ENCODE data around the gene POLG2. TPM values are rescaled to one million over a fixed set of nuclear protein-coding genes. Genes with fewer than 3 reads are reported as not detected.

The POLG2 gene
- total and polyA plus RNA-seq, 10 of the 15 experiments (the other 5 are each of a cell fraction or from before 2014, with no cell fraction given): 10.2 to 27.7 (median 22.2) TPM

DNA sequence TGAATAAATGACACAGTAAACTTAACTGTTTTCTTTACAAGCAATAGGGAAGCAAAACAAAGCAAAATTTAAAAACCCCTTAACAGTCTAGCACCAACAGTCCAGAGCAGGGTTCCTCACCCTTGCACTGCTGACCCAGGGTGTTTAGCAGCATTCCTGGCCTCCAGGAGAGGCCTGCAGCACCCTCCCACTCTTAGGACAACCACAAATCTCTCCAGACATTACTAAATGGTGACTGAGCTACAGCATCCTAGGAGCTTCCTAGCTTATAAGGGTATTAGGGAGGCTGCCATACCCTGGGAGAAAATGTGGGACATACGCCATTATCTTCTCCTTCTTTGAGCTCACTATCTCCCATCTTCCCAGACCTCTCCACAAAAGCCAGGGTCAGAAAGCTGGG is 15.9 kb downstream of the POLG2 start:
- Histone ChIP-seq H3K4me2 (ENCODE audit: control insufficient read depth, insufficient read depth) (no peak overlapping the region), H4K20me1 (ENCODE audit: control insufficient read depth, insufficient read depth) (no peaks in the 10 kb centered on the region), H3K4me3 (no peak overlapping the region), H3K9me3 (replicated peaks; ENCODE audit: control insufficient read depth, insufficient read depth, low read length) (no peaks in the 10 kb centered on the region), H3K36me3 (ENCODE audit: control insufficient read depth in 2 of 2, insufficient read depth in 2 of 2, low read length in 1 of 2) (peaks cover 2 to 16% of the 10 kb centered on the region in 2 experiments; a peak in 3 of 4 replicates), H3K4me1 (ENCODE audit: control insufficient read depth, insufficient read depth, low read length) (no peaks in the 10 kb centered on the region), H3K27me3 (replicated peaks in 1 of 2; ENCODE audit: control insufficient read depth in 2 of 2, insufficient read depth in 2 of 2, low read length in 1 of 2) (no peaks in the 10 kb centered on the region), H2AFZ (ENCODE audit: control insufficient read depth, low read depth, low read length) (no peak overlapping the region), H3K9ac (ENCODE audit: control insufficient read depth, insufficient read depth, low read length) (no peak overlapping the region), H3K27ac (ENCODE audit: control insufficient read depth, insufficient read depth) (no peak overlapping the region), H3K79me2 (ENCODE audit: control insufficient read depth, insufficient read depth, low read length) (no peaks in the 10 kb centered on the region)
- in situ Hi-C loops (cut with MboI) (no loop called here), intact Hi-C loops (cut with micrococcal nuclease; ENCODE audit: unreplicated experiment) (no loop called here)
- POLR2A ChIA-PET: no interaction called here
- FAIRE-seq (no peak), ATAC-seq (no peak), DNase-seq (ENCODE audit: low read depth, low spot score) (no peak)
- RAD21 ChIA-PET (ENCODE audit: unreplicated experiment): interaction anchor here (1.0 kb wide), 1 partner anchor 61 kb away, joined by 7 read pairs; no protein-coding TSS in a partner anchor
- BruUV-seq (replicated peaks): no TSS peak
- CTCF ChIA-PET: interaction anchor here (0.6 to 1.9 kb wide), 5 partner anchors 10 to 125 kb away, joined by 3 to 9 read pairs (median 3); no protein-coding TSS in a partner anchor
- TF ChIP-seq STAT1 (conservative IDR thresholded peaks at IDR 0.05) (no peak), SRF (IDR thresholded peaks at IDR 0.05; ENCODE audit: low read depth in 2 of 2, low read length in 2 of 2) (no peak), SMAD5 (IDR thresholded peaks at IDR 0.05; ENCODE audit: low read depth) (no peak), ELK1 (IDR thresholded peaks at IDR 0.05; ENCODE audit: low read depth, low read length) (no peak), SUZ12 (IDR thresholded peaks at IDR 0.05; ENCODE audit: unreplicated experiment) (no peak), KAT2A (conservative IDR thresholded peaks at IDR 0.05; ENCODE audit: control insufficient read depth, low read depth, low read length) (no peak), FOXM1 (IDR thresholded peaks at IDR 0.05; ENCODE audit: low read depth, low read length) (no peak), ZNF207 (IDR thresholded peaks at IDR 0.05; ENCODE audit: borderline replicate concordance) (no peak), SUPT20H (IDR thresholded peaks at IDR 0.05; ENCODE audit: borderline replicate concordance, control insufficient read depth, low read depth, low read length) (no peak), NFYA (IDR thresholded peaks at IDR 0.05; ENCODE audit: borderline replicate concordance, low read depth, low read length) (no peak), LARP7 (IDR thresholded peaks at IDR 0.05) (no peak), NFXL1 (IDR thresholded peaks at IDR 0.05; ENCODE audit: borderline replicate concordance) (no peak), CHD1 (IDR thresholded peaks at IDR 0.05; ENCODE audit: low read depth, low read length) (no peak), IRF3 (IDR thresholded peaks at IDR 0.05) (no peak), EZH2 (IDR thresholded peaks at IDR 0.05; ENCODE audit: borderline replicate concordance, control insufficient read depth, low read depth, low read length) (no peak), RAD51 (IDR thresholded peaks at IDR 0.05) (no peak), JUNB (IDR thresholded peaks at IDR 0.05) (no peak), WRNIP1 (IDR thresholded peaks at IDR 0.05; ENCODE audit: borderline replicate concordance, low read depth, low read length) (no peak), YY1 (IDR thresholded peaks at IDR 0.05; ENCODE audit: low read depth, low read length) (no peak)
- TF ChIP-seq, protein P1, sequence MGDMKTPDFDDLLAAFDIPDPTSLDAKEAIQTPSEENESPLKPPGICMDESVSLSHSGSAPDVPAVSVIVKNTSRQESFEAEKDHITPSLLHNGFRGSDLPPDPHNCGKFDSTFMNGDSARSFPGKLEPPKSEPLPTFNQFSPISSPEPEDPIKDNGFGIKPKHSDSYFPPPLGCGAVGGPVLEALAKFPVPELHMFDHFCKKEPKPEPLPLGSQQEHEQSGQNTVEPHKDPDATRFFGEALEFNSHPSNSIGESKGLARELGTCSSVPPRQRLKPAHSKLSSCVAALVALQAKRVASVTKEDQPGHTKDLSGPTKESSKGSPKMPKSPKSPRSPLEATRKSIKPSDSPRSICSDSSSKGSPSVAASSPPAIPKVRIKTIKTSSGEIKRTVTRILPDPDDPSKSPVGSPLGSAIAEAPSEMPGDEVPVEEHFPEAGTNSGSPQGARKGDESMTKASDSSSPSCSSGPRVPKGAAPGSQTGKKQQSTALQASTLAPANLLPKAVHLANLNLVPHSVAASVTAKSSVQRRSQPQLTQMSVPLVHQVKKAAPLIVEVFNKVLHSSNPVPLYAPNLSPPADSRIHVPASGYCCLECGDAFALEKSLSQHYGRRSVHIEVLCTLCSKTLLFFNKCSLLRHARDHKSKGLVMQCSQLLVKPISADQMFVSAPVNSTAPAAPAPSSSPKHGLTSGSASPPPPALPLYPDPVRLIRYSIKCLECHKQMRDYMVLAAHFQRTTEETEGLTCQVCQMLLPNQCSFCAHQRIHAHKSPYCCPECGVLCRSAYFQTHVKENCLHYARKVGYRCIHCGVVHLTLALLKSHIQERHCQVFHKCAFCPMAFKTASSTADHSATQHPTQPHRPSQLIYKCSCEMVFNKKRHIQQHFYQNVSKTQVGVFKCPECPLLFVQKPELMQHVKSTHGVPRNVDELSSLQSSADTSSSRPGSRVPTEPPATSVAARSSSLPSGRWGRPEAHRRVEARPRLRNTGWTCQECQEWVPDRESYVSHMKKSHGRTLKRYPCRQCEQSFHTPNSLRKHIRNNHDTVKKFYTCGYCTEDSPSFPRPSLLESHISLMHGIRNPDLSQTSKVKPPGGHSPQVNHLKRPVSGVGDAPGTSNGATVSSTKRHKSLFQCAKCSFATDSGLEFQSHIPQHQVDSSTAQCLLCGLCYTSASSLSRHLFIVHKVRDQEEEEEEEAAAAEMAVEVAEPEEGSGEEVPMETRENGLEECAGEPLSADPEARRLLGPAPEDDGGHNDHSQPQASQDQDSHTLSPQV (IDR thresholded peaks at IDR 0.05): no peak
- SMC1A ChIA-PET (ENCODE audit: uncharacterized antibody, unreplicated experiment): interaction anchor here (1.1 to 3.9 kb wide), 3 partner anchors 9 to 60 kb away, joined by 3 to 21 read pairs (median 4); no protein-coding TSS in a partner anchor
- 90% methylated on average over 1 of the region's 1 CpG for WGBS (ENCODE audit: insufficient coverage, insufficient replicate concordance, low lambda C conversion rate, missing lambda C conversion rate)

All from GM12878 (cell line).